Neural cell (in vitro differentiated cells): ENCODE measurements around the gene MYBPHL. TPM values are rescaled to one million over a fixed set of nuclear protein-coding genes. Genes with fewer than 3 reads are reported as not detected.
A peak's percentile ranks its signal among the peaks of the same experiment; 100 is the strongest.

Experiments
- H2AFZ ChIP-seq: fragments of 200-600, 300-800 bp; sonication (generic), shearing (Covaris generic); 2 replicates; pipeline ENCODE4 v1.6.0; 2014; ENCODE audit warnings: low read depth, mild to moderate bottlenecking, antibody characterized with exemption, low read length, moderate library complexity
- H3F3A ChIP-seq: fragments of 200-600 bp; shearing (Covaris generic); 2 replicates; pipeline ENCODE4 v1.6.1; 2016; ENCODE audit warnings: mild to moderate bottlenecking, moderate library complexity, mixed read lengths, antibody characterized with exemption, low read length; ENCODE audit not compliant: insufficient read depth, poor library complexity, severe bottlenecking
- H3K27ac ChIP-seq: fragments of 200-600, 300-800 bp; sonication (generic), shearing (Covaris generic); 2 replicates; pipeline ENCODE4 v1.5.1; 2014; ENCODE audit warnings: mild to moderate bottlenecking, low read length, moderate library complexity
- H3K27me3 ChIP-seq: fragments of 300-800, 200-600 bp; sonication (generic), shearing (Covaris generic); 2 replicates; pipeline ENCODE4 v1.6.0; 2014; ENCODE audit warnings: mild to moderate bottlenecking, low read depth, low read length, moderate library complexity; ENCODE audit not compliant: insufficient read depth
- H3K36me3 ChIP-seq: fragments of 300-800, 200-600 bp; sonication (generic), shearing (Covaris generic); 2 replicates; pipeline ENCODE4 v1.5.1; 2014; ENCODE audit warnings: mild to moderate bottlenecking, antibody characterized with exemption, low read length, moderate library complexity; ENCODE audit not compliant: insufficient read depth
- H3K4me2 ChIP-seq: fragments of 300-800, 200-600 bp; sonication (generic), shearing (Covaris generic); 2 replicates; pipeline ENCODE4 v1.6.0; 2014; ENCODE audit warnings: mild to moderate bottlenecking, low read length
- H3K4me3 ChIP-seq: fragments of 300-800, 200-600 bp; sonication (generic), shearing (Covaris generic); 2 replicates; pipeline ENCODE4 v1.5.1; 2014; ENCODE audit warnings: mild to moderate bottlenecking, low read length, moderate library complexity
- H3K79me2 ChIP-seq: fragments of 200-600 bp; shearing (Covaris generic); replicated peaks from 2 replicates; pipeline ENCODE4 v1.6.0; 2014; ENCODE audit warnings: mild to moderate bottlenecking, low read length, moderate library complexity; ENCODE audit not compliant: insufficient read depth
- H3K9ac ChIP-seq: fragments of 300-800, 200-600 bp; sonication (generic), shearing (Covaris generic); 2 replicates; pipeline ENCODE4 v1.6.1; 2016; ENCODE audit warnings: mild to moderate bottlenecking, low read length, mixed read lengths
- H3K9me2 ChIP-seq: fragments of 200-600 bp; shearing (Covaris generic); 2 replicates; pipeline ENCODE4 v1.6.1; 2016; ENCODE audit warnings: mild to moderate bottlenecking, low read length, mixed read lengths; ENCODE audit not compliant: insufficient read depth
- H3K9me3 ChIP-seq: fragments of 200-600, 300-800 bp; sonication (generic), shearing (Covaris generic); 2 replicates; pipeline ENCODE4 v1.6.1; 2016; ENCODE audit warnings: mild to moderate bottlenecking, mixed run types, low read length, moderate library complexity, mixed read lengths
- H4K20me1 ChIP-seq: fragments of 200-600 bp; shearing (Covaris generic); 2 replicates; pipeline ENCODE4 v1.6.1; 2016; ENCODE audit warnings: mild to moderate bottlenecking, mixed run types; ENCODE audit not compliant: insufficient read depth
- CTCF ChIP-seq: fragments of 450-650 bp; IDR thresholded peaks from 2 replicates; pipeline ENCODE4 v1.5.1; 2014; ENCODE audit warnings: antibody characterized with exemption, mild to moderate bottlenecking, moderate library complexity; ENCODE audit not compliant: poor library complexity, severe bottlenecking
- EP300 ChIP-seq: fragments of 450-650 bp; conservative IDR thresholded peaks from 2 replicates; pipeline ENCODE4 v1.6.1; 2014; ENCODE audit warnings: antibody characterized with exemption, mild to moderate bottlenecking, moderate library complexity; ENCODE audit not compliant: poor library complexity, severe bottlenecking
- EZH2 ChIP-seq: fragments of 200-600, 300-800 bp; shearing (Covaris generic), sonication (generic); IDR thresholded peaks from 2 replicates; pipeline ENCODE4 v1.6.1; 2014; ENCODE audit warnings: antibody characterized with exemption, low read length, borderline replicate concordance, mild to moderate bottlenecking; ENCODE audit not compliant: insufficient read depth, poor library complexity, severe bottlenecking
- MXI1 ChIP-seq: fragments of 450-650 bp; conservative IDR thresholded peaks from 2 replicates; pipeline ENCODE4 v1.6.1; 2014; ENCODE audit warnings: antibody characterized with exemption, mild to moderate bottlenecking; ENCODE audit not compliant: poor library complexity, severe bottlenecking
- POLR2AphosphoS5 ChIP-seq: IDR thresholded peaks from 2 replicates; pipeline ENCODE4 v1.6.1; 2012
- RAD21 ChIP-seq: fragments of 450-650 bp; conservative IDR thresholded peaks from 2 replicates; pipeline ENCODE4 v1.6.1; 2014; ENCODE audit warnings: antibody characterized with exemption, mild to moderate bottlenecking, moderate library complexity
- REST ChIP-seq: IDR thresholded peaks from 2 replicates; pipeline ENCODE4 v1.6.1; 2012; ENCODE audit warnings: borderline replicate concordance
- SMC3 ChIP-seq: fragments of 450-650 bp; conservative IDR thresholded peaks from 2 replicates; pipeline ENCODE4 v1.6.1; 2014; ENCODE audit warnings: antibody characterized with exemption, mild to moderate bottlenecking, moderate library complexity; ENCODE audit not compliant: poor library complexity
- TAF1 ChIP-seq: IDR thresholded peaks from 2 replicates; pipeline ENCODE4 v1.6.1; 2012; ENCODE audit warnings: low read depth
- polyA plus RNA-seq: library from polyadenylated mRNA; depleted of rRNA; stranded (reverse); fragments of >200 nt; gene quantifications from 2 replicates; pipeline ENCODE4 v1.2.3, GENCODE V29; 2014

MYBPHL gene
- polyA plus RNA-seq, 1 donor from 2014 or later = 1.6 TPM

- Histone ChIP-seq H3K4me3 (peak overlapping the region; percentile 75), H3K9ac (peak overlapping the region; percentile 76), H3K27me3 (no peaks in the 10 kb centered on the region), H3K9me3 (no peaks in the 10 kb centered on the region), H3K79me2 (peaks cover 63% of the 10 kb centered on the region), H3K27ac (peak overlapping the region; percentile 70), H4K20me1 (no peaks in the 10 kb centered on the region), H2AFZ (peak overlapping the region; percentile 66), H3K9me2 (no peaks in the 10 kb centered on the region), H3K36me3 (peaks cover 12% of the 10 kb centered on the region), H3K4me2 (peak overlapping the region; percentile 97), H3F3A (no peaks in the 10 kb centered on the region)
- TF ChIP-seq RAD21 (peak; percentile 31), POLR2AphosphoS5 (no peak), CTCF (peak; percentile 53), REST (peak; percentile 27)
Measured at GRCh38 chr1:109255097-109255651, 51.6 kb downstream of the MYBPHL start.

GRCh38 chr1:109254621-109255096 is 52.2 kb downstream of the MYBPHL start:
- H3K27me3 ChIP-seq = no peaks in the 10 kb centered on the region
- no peaks in the 10 kb centered on the region for H3F3A ChIP-seq
- H3K9ac ChIP-seq = peak overlapping the region; percentile 76
- peak overlapping the region; percentile 70 for H3K27ac ChIP-seq
- H3K79me2 ChIP-seq = peaks cover 66% of the 10 kb centered on the region
- H2AFZ ChIP-seq = peak overlapping the region; percentile 66
- no peak for TF ChIP-seq TAF1
- TF ChIP-seq CTCF = no peak
- TF ChIP-seq SMC3 = no peak
- no peak for TF ChIP-seq MXI1
- TF ChIP-seq POLR2AphosphoS5 = no peak
- no peak for TF ChIP-seq EZH2
- no peak for TF ChIP-seq REST
- no peak for TF ChIP-seq RAD21
- TF ChIP-seq EP300 = no peak
- H4K20me1 ChIP-seq = no peaks in the 10 kb centered on the region
- H3K4me2 ChIP-seq = peak overlapping the region; percentile 97
- peak overlapping the region; percentile 75 for H3K4me3 ChIP-seq
- H3K9me3 ChIP-seq = no peaks in the 10 kb centered on the region
- H3K36me3 ChIP-seq = peaks cover 12% of the 10 kb centered on the region
- no peaks in the 10 kb centered on the region for H3K9me2 ChIP-seq
